Natural killer cell treated with Interleukin-12 subunit alpha and Interleukin-12 subunit beta and Interleukin-15 and Interleukin-18, amount 100 ng/mL, for 72 hours (primary cell): Measurements from ENCODE around the gene MAP3K6. TPM values are rescaled to one million over a fixed set of nuclear protein-coding genes. Genes with fewer than 3 reads are reported as not detected.

Experiments used
- ATAC-seq, 2 donors: fragments of 150-1000 bp; cut with Tn5 transposase in 1 of 2; sonication (Bioruptor Pico), chemical (Tn5 transposase) in 1 of 2; 2 replicates each; pipeline ENCODE4 v1.10.0; 2021
- DNase-seq: peaks from one replicate; pipeline ENCODE4 v3.0.0; 2022; ENCODE audit warnings: low spot score
- H3K27ac Mint-ChIP-seq, 2 donors: 1 replicate in 1 of 2; 2 replicates in 1 of 2; pipeline ENCODE4 v1.8.0; 2022; ENCODE audit warnings: mixed read lengths in 2 of 2, mild to moderate bottlenecking in 1 of 2, moderate library complexity in 1 of 2
- H3K27me3 Mint-ChIP-seq, 2 donors: 1 replicate in 1 of 2; 2 replicates in 1 of 2; pipeline ENCODE4 v1.8.0; 2022; ENCODE audit warnings: mixed read lengths in 2 of 2
- H3K36me3 Mint-ChIP-seq: one replicate; pipeline ENCODE4 v1.8.0; 2022; ENCODE audit warnings: mixed read lengths
- H3K4me1 Mint-ChIP-seq, 2 donors: 1 replicate in 1 of 2; 2 replicates in 1 of 2; pipeline ENCODE4 v1.8.0; 2022; ENCODE audit warnings: low read depth in 2 of 2, mixed read lengths in 2 of 2, mild to moderate bottlenecking in 1 of 2
- H3K4me3 Mint-ChIP-seq: one replicate; pipeline ENCODE4 v1.8.0; 2022; ENCODE audit warnings: mixed read lengths
- H3K9me3 Mint-ChIP-seq: 2 replicates; pipeline ENCODE4 v1.8.0; 2022; ENCODE audit warnings: mixed read lengths
- total RNA-seq, 2 donors: library from RNA; stranded (reverse); gene quantifications; one replicate each; pipeline ENCODE4 v1.2.3, GENCODE V29; 2022

MAP3K6 gene
- total RNA-seq, 2 donors from 2014 or later: 8.5 TPM

DNA sequence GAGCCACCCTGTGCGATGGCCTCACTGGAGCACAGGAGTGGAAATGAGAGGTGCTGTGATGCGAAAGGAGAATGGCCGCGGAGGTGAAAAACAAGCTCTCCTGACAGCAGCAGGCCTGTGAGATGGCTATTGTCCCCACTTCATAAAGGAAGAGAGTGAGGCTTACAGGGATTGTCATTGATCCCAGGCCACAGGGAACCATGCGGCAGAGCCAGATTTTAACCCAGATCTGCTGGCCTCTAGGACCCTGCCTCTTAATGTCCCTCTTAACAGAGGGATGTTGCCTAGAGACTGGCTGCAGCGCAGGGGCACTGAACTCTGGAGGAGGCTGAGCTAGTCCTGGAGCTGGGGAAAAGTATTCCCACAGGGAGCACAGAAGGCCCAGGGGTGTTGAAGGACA, 28.0 kb downstream of the MAP3K6 start:
- peak overlapping the region; percentile 23 for H3K4me3 Mint-ChIP-seq
- H3K4me1 Mint-ChIP-seq: peaks cover 35 to 38% of the 10 kb centered on the region in 2 donors
- no peaks in the 10 kb centered on the region for H3K36me3 Mint-ChIP-seq
- H3K9me3 Mint-ChIP-seq: no peaks in the 10 kb centered on the region
- no peaks in the 10 kb centered on the region for H3K27me3 Mint-ChIP-seq
- DNase-seq (no peak), ATAC-seq (no peak)
- H3K27ac Mint-ChIP-seq: peak overlapping the region; percentile 76 to 82

DNA sequence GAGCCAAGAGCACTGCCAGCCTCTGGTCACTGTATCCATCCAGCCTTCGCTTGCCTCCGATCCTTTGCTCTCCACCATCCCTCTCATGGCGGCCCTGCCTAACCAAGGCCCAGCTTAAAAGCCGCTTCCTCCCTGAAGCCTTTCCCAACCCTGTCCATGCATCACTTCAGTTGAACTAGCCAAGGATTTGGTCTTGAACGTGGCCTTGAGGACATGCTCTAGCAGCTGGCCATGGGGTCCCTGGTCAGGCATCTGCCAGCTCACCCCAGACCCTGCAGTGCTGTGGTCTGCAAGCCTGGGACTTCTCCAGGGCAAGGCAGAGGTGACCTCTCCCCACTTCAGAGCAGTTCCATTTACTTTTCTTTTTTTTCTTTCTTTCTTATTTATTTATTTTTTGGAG, 30.0 kb downstream of the MAP3K6 start:
- Mint-ChIP-seq H3K9me3 (no peaks in the 10 kb centered on the region), H3K4me1 (peaks cover 31 to 35% of the 10 kb centered on the region in 2 donors), H3K27ac (no peak overlapping the region), H3K4me3 (no peak overlapping the region), H3K27me3 (no peaks in the 10 kb centered on the region), H3K36me3 (no peaks in the 10 kb centered on the region)
- DNase-seq: peak; percentile 18
- ATAC-seq: no peak

DNA sequence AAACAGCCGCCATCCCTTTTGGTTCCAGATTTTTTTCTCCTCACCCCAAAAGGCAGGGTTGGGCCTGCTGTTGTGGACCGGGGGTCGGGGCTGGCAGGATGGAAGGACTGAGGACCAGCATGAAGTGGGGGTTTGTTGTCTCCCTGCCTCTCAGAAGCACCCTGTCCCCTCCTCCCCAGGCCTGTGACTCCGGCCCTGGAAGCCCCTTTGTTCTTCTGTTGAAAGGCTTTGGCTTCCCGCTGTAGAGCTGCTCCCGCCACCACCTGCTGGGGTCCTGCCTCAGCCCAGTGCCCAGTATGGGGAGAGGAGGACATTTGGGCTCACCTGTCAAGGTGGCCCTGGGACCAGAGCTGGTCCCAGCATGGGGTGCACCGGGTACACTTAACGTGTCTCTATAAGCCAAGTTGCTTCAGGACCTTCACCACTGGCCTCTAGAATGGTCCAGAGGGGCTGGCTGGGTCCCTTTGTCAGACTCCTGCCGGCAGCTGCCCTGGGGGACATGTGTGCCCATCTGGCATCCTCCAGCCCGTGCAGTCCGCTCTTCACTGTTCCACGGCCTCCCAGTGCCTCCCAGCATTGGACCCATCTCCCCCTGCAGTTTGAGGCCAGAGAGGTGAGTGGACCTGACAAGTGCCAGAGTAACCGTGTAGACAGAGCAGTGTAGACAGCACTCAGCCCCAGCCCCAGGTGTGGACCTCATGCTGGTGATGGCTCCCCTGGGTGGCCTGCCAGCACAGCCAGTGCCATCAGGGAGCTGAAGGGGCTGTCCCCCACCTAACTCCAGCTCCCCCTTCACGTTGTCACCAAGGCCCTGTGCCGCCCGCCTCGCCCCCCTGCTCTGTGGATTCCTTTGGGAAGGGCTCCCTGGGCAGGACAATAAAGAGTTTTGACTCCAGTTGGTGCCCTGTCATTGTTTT, 31.0 kb downstream of the MAP3K6 start:
- H3K4me3 Mint-ChIP-seq: no peak overlapping the region
- peak; percentile 58 for DNase-seq
- no peaks in the 10 kb centered on the region for H3K36me3 Mint-ChIP-seq
- H3K9me3 Mint-ChIP-seq: no peaks in the 10 kb centered on the region
- H3K27me3 Mint-ChIP-seq: no peaks in the 10 kb centered on the region
- peaks cover 22 to 31% of the 10 kb centered on the region in 2 donors for H3K4me1 Mint-ChIP-seq
- ATAC-seq: no peak
- no peak overlapping the region for H3K27ac Mint-ChIP-seq

DNA sequence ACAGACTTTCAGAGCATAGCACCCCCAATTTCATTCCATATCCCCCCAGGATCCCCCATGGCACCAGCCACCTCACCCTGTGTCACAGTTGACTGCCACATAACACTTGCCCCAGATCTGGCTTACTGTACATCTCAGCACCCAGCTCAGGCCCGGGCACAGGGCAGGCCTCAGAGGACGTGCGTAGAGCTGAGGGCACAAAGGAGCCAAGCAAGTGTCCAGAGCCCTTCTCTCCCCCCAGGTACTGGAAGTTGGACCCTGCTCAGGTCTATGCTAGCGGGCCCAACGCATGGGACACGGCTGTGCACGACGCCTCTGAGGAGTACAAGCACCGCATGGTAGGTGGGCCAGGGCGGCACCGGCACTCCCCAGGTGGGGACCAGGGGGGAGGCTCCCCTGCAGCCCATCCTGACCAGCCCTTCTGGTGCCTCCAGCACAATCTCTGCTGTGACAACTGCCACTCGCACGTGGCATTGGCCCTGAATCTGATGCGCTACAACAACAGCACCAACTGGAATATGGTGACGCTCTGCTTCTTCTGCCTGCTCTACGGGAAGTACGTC, 33.0 kb downstream of the MAP3K6 start:
- Mint-ChIP-seq H3K4me3 (no peak overlapping the region), H3K36me3 (no peaks in the 10 kb centered on the region), H3K9me3 (no peaks in the 10 kb centered on the region), H3K27me3 (no peaks in the 10 kb centered on the region), H3K27ac (no peak overlapping the region), H3K4me1 (peaks cover 17 to 31% of the 10 kb centered on the region in 2 donors)
- DNase-seq: peak; percentile 12
- no peak for ATAC-seq

DNA sequence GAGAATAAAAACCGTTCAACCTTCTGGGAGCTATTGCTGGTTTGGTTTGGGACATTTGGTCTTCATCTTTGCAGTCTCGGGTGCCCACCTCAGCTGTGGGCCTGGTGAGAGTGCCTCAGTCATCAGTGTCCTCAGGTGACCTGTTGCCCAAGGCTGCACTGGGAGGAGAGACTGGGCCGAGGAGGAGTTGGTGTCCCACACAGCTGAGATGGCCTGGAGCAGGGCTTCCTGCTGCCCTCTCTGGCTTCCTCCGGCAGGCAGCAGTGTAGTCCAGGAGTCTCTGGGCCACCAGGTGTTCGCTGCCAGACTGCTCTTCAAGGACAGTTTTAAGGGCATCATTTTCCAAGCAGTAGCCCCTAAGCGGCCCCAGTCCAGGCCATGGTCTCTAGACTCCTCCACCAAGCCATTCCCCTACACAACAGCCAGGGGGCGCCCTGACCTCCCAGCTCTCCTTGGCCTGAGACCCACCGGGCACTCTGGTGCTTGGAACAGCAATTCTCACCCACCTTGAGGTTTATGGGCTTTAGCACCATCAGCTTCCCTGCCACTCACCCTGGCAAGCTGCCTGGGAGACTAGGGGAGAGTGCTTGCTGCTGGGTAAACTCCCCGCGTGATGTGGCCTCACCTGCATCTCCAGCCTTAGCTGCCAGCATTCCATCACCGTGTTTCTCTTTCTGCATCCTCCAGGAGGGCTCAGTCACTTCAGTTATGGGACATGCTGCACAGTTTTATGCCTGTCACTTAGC, 34.1 kb downstream of the MAP3K6 start:
- peak; percentile 66 for DNase-seq
- ATAC-seq: peak; percentile 74 to 85
- no peaks in the 10 kb centered on the region for H3K9me3 Mint-ChIP-seq
- peak overlapping the region; percentile 16 to 54 for H3K27ac Mint-ChIP-seq
- no peaks in the 10 kb centered on the region for H3K36me3 Mint-ChIP-seq
- H3K27me3 Mint-ChIP-seq: no peaks in the 10 kb centered on the region
- no peak overlapping the region for H3K4me3 Mint-ChIP-seq
- H3K4me1 Mint-ChIP-seq: peaks cover 27 to 36% of the 10 kb centered on the region in 2 donors

DNA sequence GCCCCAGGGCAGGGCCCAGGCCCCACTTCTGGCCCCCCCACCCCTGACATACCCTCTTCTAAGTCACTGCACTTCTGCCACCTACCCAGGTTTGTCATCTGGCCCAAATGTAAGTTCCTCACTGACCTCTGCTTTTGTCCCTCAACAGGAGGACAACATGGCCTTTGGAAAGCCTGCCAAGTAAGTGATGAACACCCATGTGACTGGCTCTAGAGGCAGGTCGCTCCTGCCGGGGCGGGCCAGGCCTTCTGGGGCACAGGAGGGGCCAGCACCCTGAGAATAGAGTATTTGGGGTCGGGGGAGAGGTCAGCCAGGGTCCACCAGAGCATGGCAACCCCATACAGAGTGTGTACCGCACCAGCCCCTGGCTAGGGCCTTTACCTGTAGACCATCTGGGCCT, 34.8 kb downstream of the MAP3K6 start:
- H3K4me1 Mint-ChIP-seq: peaks cover 28 to 37% of the 10 kb centered on the region in 2 donors
- no peaks in the 10 kb centered on the region for H3K9me3 Mint-ChIP-seq
- no peak for ATAC-seq

DNA sequence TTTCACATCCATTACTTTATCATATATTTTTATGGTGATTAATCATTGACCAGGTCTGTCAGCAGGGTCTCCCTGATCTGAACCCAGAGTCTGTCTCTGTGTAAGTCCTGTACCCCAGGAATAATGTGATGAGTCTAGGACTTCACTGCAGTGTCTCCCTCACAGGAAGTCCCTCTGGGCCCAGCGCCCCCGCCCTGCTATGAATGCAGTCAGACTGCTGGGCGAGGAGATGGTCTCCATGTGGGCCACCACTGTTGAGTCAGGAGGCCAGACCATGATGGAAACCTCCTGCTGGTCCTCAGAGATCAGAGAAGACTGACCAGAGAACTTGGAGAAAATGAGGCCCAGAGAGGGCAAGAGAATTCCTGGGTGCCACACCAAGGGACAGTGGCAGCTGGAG, 35.3 kb downstream of the MAP3K6 start:
- H3K4me3 Mint-ChIP-seq: no peak overlapping the region
- peaks cover 28 to 37% of the 10 kb centered on the region in 2 donors for H3K4me1 Mint-ChIP-seq
- peak overlapping the region in 1 of 2 donors; percentile 56 for H3K27ac Mint-ChIP-seq
- DNase-seq (peak; percentile 52), ATAC-seq (no peak)
- H3K27me3 Mint-ChIP-seq: no peaks in the 10 kb centered on the region
- no peaks in the 10 kb centered on the region for H3K36me3 Mint-ChIP-seq
- no peaks in the 10 kb centered on the region for H3K9me3 Mint-ChIP-seq

More for the DNA sequence above, 34.8 kb downstream of the MAP3K6 start:
- Mint-ChIP-seq H3K27ac (peak overlapping the region; percentile 16 to 54), H3K27me3 (no peaks in the 10 kb centered on the region), H3K36me3 (no peaks in the 10 kb centered on the region), H3K4me3 (no peak overlapping the region)
- peak; percentile 42 for DNase-seq

DNA sequence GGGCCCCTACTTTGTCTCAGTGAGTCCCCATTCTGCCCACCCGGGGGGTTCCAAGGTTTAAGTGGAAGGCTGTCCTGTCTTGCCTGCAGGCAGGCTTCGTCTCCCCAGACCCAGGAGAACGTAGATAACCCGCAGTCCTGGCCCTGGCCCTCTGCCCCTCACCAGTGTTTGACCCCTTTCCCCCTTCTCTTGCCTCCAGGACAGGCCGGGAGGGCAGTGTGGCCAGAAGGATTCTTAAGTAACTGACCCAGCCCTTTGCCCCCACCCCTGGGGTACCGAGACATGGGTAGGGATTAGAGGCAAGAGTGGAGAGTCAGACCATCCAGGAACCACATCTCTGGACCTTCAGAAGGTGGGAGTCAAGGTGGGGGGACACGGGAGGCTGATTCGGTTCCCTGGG, 36.0 kb downstream of the MAP3K6 start:
- Mint-ChIP-seq H3K36me3 (no peaks in the 10 kb centered on the region), H3K27me3 (no peaks in the 10 kb centered on the region), H3K4me3 (no peak overlapping the region), H3K4me1 (peaks cover 32 to 42% of the 10 kb centered on the region in 2 donors), H3K27ac (peak overlapping the region in 1 of 2 donors; percentile 56), H3K9me3 (no peaks in the 10 kb centered on the region)
- ATAC-seq (no peak), DNase-seq (peak; percentile 23)

DNA sequence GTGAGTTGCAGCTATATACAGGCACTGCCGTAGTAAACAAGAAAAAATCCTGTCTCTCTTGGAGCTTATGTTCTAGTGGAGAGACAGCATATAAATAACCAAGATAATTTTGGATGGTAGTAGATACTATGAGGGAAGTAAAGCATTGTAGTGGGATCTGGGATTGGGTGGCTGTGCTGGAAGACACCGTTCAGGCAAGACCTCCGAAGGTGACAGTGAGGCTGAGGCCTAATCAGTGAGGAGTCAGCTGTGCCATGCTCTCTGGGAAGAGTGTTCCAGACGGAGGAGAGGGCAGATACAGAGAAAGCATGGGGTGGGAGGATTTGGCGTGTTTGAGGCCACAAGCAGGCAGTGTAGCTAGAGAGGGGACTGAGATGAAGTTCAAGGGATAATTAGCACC, 38.8 kb downstream of the MAP3K6 start:
- Mint-ChIP-seq H3K27ac (no peak overlapping the region), H3K36me3 (no peaks in the 10 kb centered on the region), H3K4me1 (peaks cover 38 to 57% of the 10 kb centered on the region in 2 donors), H3K4me3 (no peak overlapping the region), H3K27me3 (no peaks in the 10 kb centered on the region), H3K9me3 (no peaks in the 10 kb centered on the region)
- DNase-seq (peak; percentile 50), ATAC-seq (no peak)

DNA sequence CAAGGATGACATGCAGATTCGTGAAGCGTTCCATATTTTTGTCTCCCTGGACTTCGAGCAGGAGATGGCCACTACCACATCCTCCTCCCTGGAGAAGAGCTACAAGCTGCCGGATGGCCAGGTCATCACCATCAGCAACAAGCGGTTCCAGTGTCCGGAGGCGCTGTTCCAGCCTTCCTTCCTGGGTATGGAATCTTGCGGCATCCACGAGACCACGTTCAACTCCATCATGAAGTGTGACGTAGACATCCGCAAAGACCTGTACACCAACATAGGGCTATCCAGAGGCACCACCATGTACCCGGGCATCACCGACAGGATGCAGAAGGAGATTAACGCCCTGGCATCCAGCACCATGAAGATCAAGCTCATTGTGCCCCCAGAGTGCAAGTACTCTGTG, 41.5 kb downstream of the MAP3K6 start:
- Mint-ChIP-seq H3K27me3 (no peaks in the 10 kb centered on the region), H3K9me3 (no peaks in the 10 kb centered on the region), H3K4me3 (no peak overlapping the region), H3K4me1 (peaks cover 37 to 42% of the 10 kb centered on the region in 2 donors), H3K27ac (no peak overlapping the region), H3K36me3 (no peaks in the 10 kb centered on the region)
- ATAC-seq: no peak
- peak; percentile 29 for DNase-seq

DNA sequence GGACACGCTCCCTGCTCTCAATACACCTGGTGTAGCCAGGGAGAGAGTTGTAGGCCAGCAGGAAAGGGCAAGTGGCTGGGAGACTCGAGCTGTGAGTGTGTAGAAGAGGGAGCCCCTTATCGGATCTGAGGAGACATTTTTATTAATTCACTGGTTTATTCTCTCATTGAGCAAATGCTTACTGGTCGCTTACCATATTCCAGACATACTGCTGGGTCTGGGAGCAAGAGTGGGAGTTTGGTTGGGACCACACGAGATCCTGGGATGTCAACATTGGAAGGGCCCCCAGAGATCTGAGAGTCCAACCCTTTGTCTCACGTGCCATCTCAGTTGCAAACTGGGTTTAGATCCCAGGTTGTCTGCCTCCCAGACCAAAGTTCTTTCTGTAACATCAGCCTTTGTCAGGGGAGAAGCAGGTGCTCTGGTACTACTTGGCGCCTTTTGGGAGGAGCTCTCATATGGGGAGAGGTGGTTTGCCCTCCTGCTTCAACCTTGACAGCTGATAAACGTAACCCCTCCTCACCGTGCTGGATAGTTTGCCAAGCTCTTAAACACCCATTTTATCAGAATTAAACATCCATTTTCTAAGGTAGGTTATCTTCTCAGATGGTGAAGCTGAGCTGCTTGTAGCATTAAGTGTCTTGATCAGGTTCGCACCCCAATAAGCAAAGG, 44.1 kb downstream of the MAP3K6 start:
- Mint-ChIP-seq H3K27me3 (peaks cover 8% of the 10 kb centered on the region in 2 donors), H3K27ac (peak overlapping the region; percentile 88 to 93), H3K9me3 (no peaks in the 10 kb centered on the region), H3K4me3 (peak overlapping the region; percentile 94), H3K36me3 (no peaks in the 10 kb centered on the region), H3K4me1 (peaks cover 20 to 29% of the 10 kb centered on the region in 2 donors)
- DNase-seq: peak; percentile 55
- ATAC-seq: no peak

DNA sequence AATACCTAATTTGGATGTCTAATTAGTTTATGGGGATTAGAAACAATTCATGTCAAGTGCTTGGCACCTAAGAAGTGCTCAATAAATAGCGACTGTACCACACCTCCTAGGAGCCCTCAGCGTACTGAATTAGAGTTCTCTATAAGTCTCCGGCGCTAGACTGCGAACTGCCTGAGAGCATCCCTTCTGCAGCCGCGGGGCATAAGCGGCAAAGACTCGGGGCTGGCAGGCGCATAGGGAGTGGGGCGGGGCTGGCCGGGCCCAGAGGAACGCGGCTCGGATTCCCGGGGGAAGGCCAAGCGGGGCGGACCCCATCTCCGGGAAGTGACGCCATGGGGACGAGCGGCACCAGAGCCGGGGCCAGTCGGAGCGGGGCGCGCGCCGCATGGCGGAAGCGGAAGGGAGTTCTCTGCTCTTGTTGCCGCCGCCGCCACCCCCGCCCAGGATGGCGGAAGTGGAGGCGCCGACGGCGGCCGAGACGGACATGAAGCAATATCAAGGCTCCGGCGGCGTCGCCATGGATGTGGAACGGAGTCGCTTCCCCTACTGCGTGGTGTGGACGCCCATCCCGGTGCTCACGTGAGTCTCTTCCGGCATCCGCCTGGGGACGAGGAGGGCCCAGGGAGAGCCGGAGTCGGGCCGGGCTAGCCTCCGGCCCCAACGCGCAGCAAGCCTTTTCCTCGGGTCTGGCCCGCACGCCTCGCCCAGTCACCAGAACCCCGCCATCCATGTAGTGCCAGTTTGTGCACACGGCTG, 44.8 kb downstream of the MAP3K6 start, which contains the start of gene TMEM222:
Gene TMEM222, plus strand, starts transcription at position 351 of the 756 bp plus-strand sequence. Its CDS starts 35 bp downstream, at position 386.
- H3K4me3 Mint-ChIP-seq: peak within 1 kb of the TSS; percentile 94

More for the DNA sequence above, 44.8 kb downstream of the MAP3K6 start, which contains the start of gene TMEM222:
- Mint-ChIP-seq H3K4me1 (peaks cover 19 to 29% of the 10 kb centered on the region in 2 donors), H3K27me3 (peaks cover 8% of the 10 kb centered on the region in 2 donors), H3K27ac (peak within 1 kb of the TSS; percentile 88 to 93), H3K9me3 (no peaks in the 10 kb centered on the region), H3K36me3 (no peaks in the 10 kb centered on the region)
- ATAC-seq: peak; percentile 99
- peak; percentile 99 for DNase-seq
